Forelimb muscle (tissue), 1 donor: Measurements from ENCODE around the gene CACFD1. TPM values are rescaled to one million over a fixed set of nuclear protein-coding genes. Genes with fewer than 3 reads are reported as not detected.

Experiments
- DNase-seq: peaks from one replicate; pipeline ENCODE4 v3.0.0-alpha.2; 2013; ENCODE audit warnings: low read depth
- polyA plus RNA-seq: library from polyadenylated mRNA; unstranded; fragments of 120-200 nt; gene quantifications from one replicate; pipeline ENCODE4 v1.2.1, GENCODE V29; 2013; ENCODE audit not compliant: insufficient read length

Gene CACFD1
- polyA plus RNA-seq, 1 donor: 19.0 TPM

- no peak for DNase-seq
These were observed 37.4 kb downstream of the CACFD1 start for GRCh38 chr9:133496861-133497842.

- no peak for DNase-seq
These were observed 39.5 kb downstream of the CACFD1 start for GRCh38 chr9:133499132-133499891.

GRCh38 chr9:133499892-133500270 lies 40.1 kb downstream of the CACFD1 start:
- no peak for DNase-seq

GRCh38 chr9:133502112-133502511 lies 42.3 kb downstream of the CACFD1 start:
- DNase-seq: no peak

- DNase-seq: no peak
These were observed 45.5 kb downstream of the CACFD1 start for GRCh38 chr9:133505186-133505830.

GRCh38 chr9:133505901-133506652 lies 46.3 kb downstream of the CACFD1 start:
- no peak for DNase-seq

GRCh38 chr9:133506653-133507038 lies 46.9 kb downstream of the CACFD1 start:
- DNase-seq: no peak

GRCh38 chr9:133507246-133507965 lies 47.6 kb downstream of the CACFD1 start:
- DNase-seq: no peak

GRCh38 chr9:133508046-133508445 lies 48.3 kb downstream of the CACFD1 start:
- no peak for DNase-seq

GRCh38 chr9:133509179-133510083 lies 49.7 kb downstream of the CACFD1 start:
- no peak for DNase-seq

GRCh38 chr9:133510926-133511505 lies 51.2 kb downstream of the CACFD1 start:
- DNase-seq: no peak

- DNase-seq: no peak
These were observed 51.8 kb downstream of the CACFD1 start for GRCh38 chr9:133511607-133512006.

GRCh38 chr9:133512253-133513213 lies 52.8 kb downstream of the CACFD1 start:
- DNase-seq: no peak

GRCh38 chr9:133513214-133514100 lies 53.7 kb downstream of the CACFD1 start:
- DNase-seq: no peak

- no peak for DNase-seq
These were observed 54.9 kb downstream of the CACFD1 start for GRCh38 chr9:133514460-133515239.

- no peak for DNase-seq
These were observed 55.4 kb downstream of the CACFD1 start for GRCh38 chr9:133515240-133515610.
